Psoas muscle (tissue), 8 donors: Measurements from ENCODE around the gene SENP6. TPM values are rescaled to one million over a fixed set of nuclear protein-coding genes. Genes with fewer than 3 reads are reported as not detected.

Source experiments
- ATAC-seq, 4 donors: fragments of 200-7000 bp; cut with Tn5 transposase; one replicate each; pipeline ENCODE4 v1.9.1; 2020; ENCODE audit warnings: moderate library complexity in 3 of 4, mild to moderate bottlenecking in 2 of 4
- DNase-seq, 2 donors: peaks; one replicate each; pipeline ENCODE4 v3.0.0-alpha.2; 2020
- H3K27ac ChIP-seq: fragments of 200-600 bp; one replicate; pipeline ENCODE4 v1.8.0; 2022
- H3K27me3 ChIP-seq, 3 donors: fragments of 200-600 bp in 1 of 3; one replicate each; pipeline versions ENCODE4 v1.6.1 to v1.8.0; 2013 to 2022; ENCODE audit warnings: low read length in 2 of 3, mild to moderate bottlenecking in 2 of 3, moderate library complexity in 1 of 3; ENCODE audit not compliant: insufficient read depth in 3 of 3
- H3K36me3 ChIP-seq, 2 donors: fragments of 200-600 bp in 1 of 2; one replicate each; pipeline versions ENCODE4 v1.6.1 to v1.8.0; 2013 to 2022; ENCODE audit warnings: low read depth in 1 of 2, mild to moderate bottlenecking in 1 of 2, moderate library complexity in 1 of 2; ENCODE audit not compliant: insufficient read depth in 1 of 2
- H3K4me1 ChIP-seq: fragments of 200-600 bp; one replicate; pipeline ENCODE4 v1.8.0; 2022
- H3K4me3 ChIP-seq: fragments of 200-600 bp; one replicate; pipeline ENCODE4 v1.8.0; 2022; ENCODE audit warnings: mild to moderate bottlenecking
- H3K9me3 ChIP-seq: fragments of 200-600 bp; one replicate; pipeline ENCODE4 v1.8.0; 2022
- CTCF ChIP-seq: fragments of 200-600 bp; IDR thresholded peaks from one replicate; pipeline ENCODE4 v1.8.0; 2022; ENCODE audit warnings: antibody characterized with exemption
- WGBS, 3 donors: extraction: QIAGEN DNeasy Blood & Tissue Kit; methylation state at CpG; one replicate each; pipeline versions ENCODE4 v1.1.6 to v1.1.7; 2013; 5-methylcytosine and 5-hydroxymethylcytosine counted together
- intact Hi-C, 2 donors: fragments of 100-400 bp; cut with DNase I; formaldehyde crosslinking; loops; one replicate each; pipeline versions ENCODE4 v1.11.0 to v1.14.2; 2022
- polyA plus RNA-seq, 3 donors: library from polyadenylated mRNA; stranded (reverse); fragments of 200-250 nt; gene quantifications; one replicate each; pipeline ENCODE4 v1.2.3, GENCODE V29; 2013
- total RNA-seq, 4 donors: library from RNA; stranded (reverse); fragmentation: NEBNext Ultra II Directional in 2 of 4; extraction: Animal tissue kit (Norgen Biotek cat#: 25700) in 2 of 4; gene quantifications; one replicate each; pipeline versions ENCODE4 v1.2.1 to v1.2.4, GENCODE V29; 2021 to 2023
- donor health status: healthy with polysubstance abuse.
- donor health status: DM: no; HTN: no; CAD: no; lungs with moderate emphysema.
- donor health status: Bipolar disorder and iron deficiency.
- donor health status: healthy.
- donor health status: DM: yes; HTN: yes; CAD: no.
- donor health status: DM: no; HTN: no; CAD: no.
- donor health status: DM: no; HTN: no; CAD: no.
- donor health status: DM: yes; HTN: yes; CAD: no.

The SENP6 gene
- total and polyA plus RNA-seq, 7 donors = 17.6 to 69.5 (median 51.5) TPM

- no peak for TF ChIP-seq CTCF
- H3K27me3 ChIP-seq = no peaks in the 10 kb centered on the region
- ATAC-seq (no peak), DNase-seq (no peak)
- H3K27ac ChIP-seq = no peak overlapping the region
- H3K9me3 ChIP-seq = no peaks in the 10 kb centered on the region
- intact Hi-C loops = no loop called here
- H3K36me3 ChIP-seq = peaks cover 0 to 2% of the 10 kb centered on the region in 2 donors
- no peak overlapping the region for H3K4me3 ChIP-seq
- peaks cover 44% of the 10 kb centered on the region for H3K4me1 ChIP-seq
- 95 to 100% (median 100%) methylated on average over 1 of the region's 1 CpG for WGBS, 3 donors
These were observed 16.8 kb downstream of the SENP6 start for GRCh38 chr6:75618437-75618836.

GRCh38 chr6:75619230-75619899 lies 17.7 kb downstream of the SENP6 start:
- intact Hi-C loops = no loop called here
- H3K36me3 ChIP-seq = peaks cover 0 to 11% of the 10 kb centered on the region in 2 donors
- TF ChIP-seq CTCF = no peak

GRCh38 chr6:75620381-75621304 lies 19.0 kb downstream of the SENP6 start:
- WGBS, 3 donors = 54 to 75% (median 54%) methylated on average over 7 of the region's 7 CpGs
- H3K27me3 ChIP-seq = no peaks in the 10 kb centered on the region
- ATAC-seq = peak; percentile 29 to 76 (median 70)
- no peak for DNase-seq
- no peak for TF ChIP-seq CTCF
- H3K9me3 ChIP-seq = no peaks in the 10 kb centered on the region
- intact Hi-C loops = no loop called here
- no peak overlapping the region for H3K4me3 ChIP-seq
- peaks cover 48% of the 10 kb centered on the region for H3K4me1 ChIP-seq
- peaks cover 0 to 24% of the 10 kb centered on the region in 2 donors for H3K36me3 ChIP-seq
- H3K27ac ChIP-seq = peak overlapping the region; percentile 51

More at GRCh38 chr6:75619230-75619899, 17.7 kb downstream of the SENP6 start:
- 23 to 41% (median 28%) methylated on average over 5 of the region's 5 CpGs for WGBS, 3 donors
- ATAC-seq (peak; percentile 42 to 69 (median 50)), DNase-seq (no peak)
- Histone ChIP-seq H3K4me1 (peaks cover 50% of the 10 kb centered on the region), H3K27me3 (no peaks in the 10 kb centered on the region), H3K27ac (peak overlapping the region; percentile 61), H3K4me3 (peak overlapping the region; percentile 9), H3K9me3 (no peaks in the 10 kb centered on the region)

GRCh38 chr6:75621846-75622245 lies 20.2 kb downstream of the SENP6 start:
- ATAC-seq (no peak), DNase-seq (no peak)
- no peak overlapping the region for H3K4me3 ChIP-seq
- H3K27me3 ChIP-seq = no peaks in the 10 kb centered on the region
- H3K4me1 ChIP-seq = peaks cover 42% of the 10 kb centered on the region
- H3K9me3 ChIP-seq = no peaks in the 10 kb centered on the region
- no peak overlapping the region for H3K27ac ChIP-seq
- intact Hi-C loops = no loop called here
- TF ChIP-seq CTCF = no peak
- peaks cover 0 to 34% of the 10 kb centered on the region in 2 donors for H3K36me3 ChIP-seq
